ENCODE measurements around the gene PNMA5.

DNA sequence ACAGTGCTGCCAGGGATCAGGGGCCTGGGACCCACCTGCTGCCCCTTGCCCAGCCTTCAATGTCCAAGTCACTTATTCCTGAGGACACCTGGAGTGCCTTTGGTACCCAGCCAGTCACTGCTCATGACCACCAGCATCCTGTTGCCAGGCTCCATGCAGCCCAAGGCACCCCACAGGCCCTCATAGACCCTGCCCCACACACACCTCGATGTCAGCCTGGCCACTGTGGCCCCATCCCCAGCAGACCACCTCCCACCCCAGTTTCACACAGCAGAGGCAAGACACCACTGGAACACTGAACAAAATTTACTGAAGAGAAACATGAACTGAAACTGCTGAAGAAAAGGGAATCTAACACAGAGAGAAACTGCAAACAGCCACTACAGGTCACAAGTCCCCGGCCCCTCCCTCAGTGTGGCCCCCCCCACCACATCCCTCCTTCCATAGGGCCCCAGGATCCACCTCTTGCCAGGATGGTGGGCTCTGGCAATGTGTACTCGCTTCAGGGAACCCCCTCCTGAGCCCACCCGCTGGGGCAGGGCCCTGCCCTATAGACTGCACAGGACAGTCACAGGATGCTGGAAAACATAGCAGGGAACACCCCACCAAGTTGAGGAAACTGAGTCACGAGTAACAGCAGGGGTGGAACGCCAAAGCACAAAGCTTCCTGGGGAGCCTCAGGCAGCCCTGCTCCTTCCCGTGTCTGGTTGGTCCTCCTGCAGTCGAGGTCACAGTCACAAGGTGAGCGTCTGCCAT, 5.2 kb downstream of the PNMA5 start:
- TF ChIP-seq, protein P1, sequence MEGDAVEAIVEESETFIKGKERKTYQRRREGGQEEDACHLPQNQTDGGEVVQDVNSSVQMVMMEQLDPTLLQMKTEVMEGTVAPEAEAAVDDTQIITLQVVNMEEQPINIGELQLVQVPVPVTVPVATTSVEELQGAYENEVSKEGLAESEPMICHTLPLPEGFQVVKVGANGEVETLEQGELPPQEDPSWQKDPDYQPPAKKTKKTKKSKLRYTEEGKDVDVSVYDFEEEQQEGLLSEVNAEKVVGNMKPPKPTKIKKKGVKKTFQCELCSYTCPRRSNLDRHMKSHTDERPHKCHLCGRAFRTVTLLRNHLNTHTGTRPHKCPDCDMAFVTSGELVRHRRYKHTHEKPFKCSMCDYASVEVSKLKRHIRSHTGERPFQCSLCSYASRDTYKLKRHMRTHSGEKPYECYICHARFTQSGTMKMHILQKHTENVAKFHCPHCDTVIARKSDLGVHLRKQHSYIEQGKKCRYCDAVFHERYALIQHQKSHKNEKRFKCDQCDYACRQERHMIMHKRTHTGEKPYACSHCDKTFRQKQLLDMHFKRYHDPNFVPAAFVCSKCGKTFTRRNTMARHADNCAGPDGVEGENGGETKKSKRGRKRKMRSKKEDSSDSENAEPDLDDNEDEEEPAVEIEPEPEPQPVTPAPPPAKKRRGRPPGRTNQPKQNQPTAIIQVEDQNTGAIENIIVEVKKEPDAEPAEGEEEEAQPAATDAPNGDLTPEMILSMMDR (IDR thresholded peaks at IDR 0.05; ENCODE audit: low read depth, low read length) = no peak
- TF ChIP-seq EZH2phosphoT487 (IDR thresholded peaks at IDR 0.05; ENCODE audit: low read depth) = no peak
